HEK293 (cell line): Measurements from ENCODE around the gene GLT6D1.

Source experiments
- KLF17 ChIP-seq: fragments of 450-650 bp; formaldehyde crosslinking; IDR thresholded peaks from 2 replicates; pipeline ENCODE4 v1.5.1; 2016; ENCODE audit warnings: missing biosample characterization, missing genetic modification characterization
- ZBTB17 ChIP-seq: fragments of 450-650 bp; formaldehyde crosslinking; IDR thresholded peaks from 2 replicates; pipeline ENCODE4 v1.5.1; 2016; ENCODE audit warnings: missing biosample characterization, missing genetic modification characterization
- ZNF138 ChIP-seq: fragments of 450-650 bp; formaldehyde crosslinking; IDR thresholded peaks from 2 replicates; pipeline ENCODE4 v1.5.1; 2016; ENCODE audit warnings: missing biosample characterization, missing genetic modification characterization, borderline replicate concordance
- ZNF24 ChIP-seq: fragments of 450-650 bp; formaldehyde crosslinking; IDR thresholded peaks from 2 replicates; pipeline ENCODE4 v1.5.1; 2016; ENCODE audit warnings: missing biosample characterization, missing genetic modification characterization
- ZNF350 ChIP-seq: fragments of 450-650 bp; formaldehyde crosslinking; IDR thresholded peaks from 2 replicates; pipeline ENCODE4 v1.5.0; 2017; ENCODE audit warnings: missing biosample characterization, mild to moderate bottlenecking, missing genetic modification characterization
- ZNF692 ChIP-seq: fragments of 450-650 bp; formaldehyde crosslinking; IDR thresholded peaks from 2 replicates; pipeline ENCODE4 v1.5.1; 2016; ENCODE audit warnings: missing biosample characterization, missing genetic modification characterization
- ZNF785 ChIP-seq: fragments of 450-650 bp; formaldehyde crosslinking; IDR thresholded peaks from 2 replicates; pipeline ENCODE4 v1.5.1; 2016; ENCODE audit warnings: missing biosample characterization, missing genetic modification characterization
- TF ChIP-seq, protein P1 (sequence below): fragments of 450-650 bp; formaldehyde crosslinking; IDR thresholded peaks from 2 replicates; pipeline ENCODE4 v1.5.1; 2016; ENCODE audit warnings: missing biosample characterization, missing genetic modification characterization
- TF ChIP-seq, protein P2 (sequence below): fragments of 450-650 bp; formaldehyde crosslinking; IDR thresholded peaks from 2 replicates; pipeline ENCODE4 v1.5.1; 2016; ENCODE audit warnings: missing biosample characterization, missing genetic modification characterization

- TF ChIP-seq ZNF24 (tag by site-specific recombination) (no peak), ZNF785 (tag by site-specific recombination) (no peak), ZBTB17 (tag by site-specific recombination) (no peak), ZNF692 (no peak), ZNF350 (no peak), ZNF138 (no peak), KLF17 (tag by site-specific recombination) (no peak)
- TF ChIP-seq, protein P1, sequence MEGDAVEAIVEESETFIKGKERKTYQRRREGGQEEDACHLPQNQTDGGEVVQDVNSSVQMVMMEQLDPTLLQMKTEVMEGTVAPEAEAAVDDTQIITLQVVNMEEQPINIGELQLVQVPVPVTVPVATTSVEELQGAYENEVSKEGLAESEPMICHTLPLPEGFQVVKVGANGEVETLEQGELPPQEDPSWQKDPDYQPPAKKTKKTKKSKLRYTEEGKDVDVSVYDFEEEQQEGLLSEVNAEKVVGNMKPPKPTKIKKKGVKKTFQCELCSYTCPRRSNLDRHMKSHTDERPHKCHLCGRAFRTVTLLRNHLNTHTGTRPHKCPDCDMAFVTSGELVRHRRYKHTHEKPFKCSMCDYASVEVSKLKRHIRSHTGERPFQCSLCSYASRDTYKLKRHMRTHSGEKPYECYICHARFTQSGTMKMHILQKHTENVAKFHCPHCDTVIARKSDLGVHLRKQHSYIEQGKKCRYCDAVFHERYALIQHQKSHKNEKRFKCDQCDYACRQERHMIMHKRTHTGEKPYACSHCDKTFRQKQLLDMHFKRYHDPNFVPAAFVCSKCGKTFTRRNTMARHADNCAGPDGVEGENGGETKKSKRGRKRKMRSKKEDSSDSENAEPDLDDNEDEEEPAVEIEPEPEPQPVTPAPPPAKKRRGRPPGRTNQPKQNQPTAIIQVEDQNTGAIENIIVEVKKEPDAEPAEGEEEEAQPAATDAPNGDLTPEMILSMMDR (tag by site-specific recombination), result no peak
- TF ChIP-seq, protein P2, sequence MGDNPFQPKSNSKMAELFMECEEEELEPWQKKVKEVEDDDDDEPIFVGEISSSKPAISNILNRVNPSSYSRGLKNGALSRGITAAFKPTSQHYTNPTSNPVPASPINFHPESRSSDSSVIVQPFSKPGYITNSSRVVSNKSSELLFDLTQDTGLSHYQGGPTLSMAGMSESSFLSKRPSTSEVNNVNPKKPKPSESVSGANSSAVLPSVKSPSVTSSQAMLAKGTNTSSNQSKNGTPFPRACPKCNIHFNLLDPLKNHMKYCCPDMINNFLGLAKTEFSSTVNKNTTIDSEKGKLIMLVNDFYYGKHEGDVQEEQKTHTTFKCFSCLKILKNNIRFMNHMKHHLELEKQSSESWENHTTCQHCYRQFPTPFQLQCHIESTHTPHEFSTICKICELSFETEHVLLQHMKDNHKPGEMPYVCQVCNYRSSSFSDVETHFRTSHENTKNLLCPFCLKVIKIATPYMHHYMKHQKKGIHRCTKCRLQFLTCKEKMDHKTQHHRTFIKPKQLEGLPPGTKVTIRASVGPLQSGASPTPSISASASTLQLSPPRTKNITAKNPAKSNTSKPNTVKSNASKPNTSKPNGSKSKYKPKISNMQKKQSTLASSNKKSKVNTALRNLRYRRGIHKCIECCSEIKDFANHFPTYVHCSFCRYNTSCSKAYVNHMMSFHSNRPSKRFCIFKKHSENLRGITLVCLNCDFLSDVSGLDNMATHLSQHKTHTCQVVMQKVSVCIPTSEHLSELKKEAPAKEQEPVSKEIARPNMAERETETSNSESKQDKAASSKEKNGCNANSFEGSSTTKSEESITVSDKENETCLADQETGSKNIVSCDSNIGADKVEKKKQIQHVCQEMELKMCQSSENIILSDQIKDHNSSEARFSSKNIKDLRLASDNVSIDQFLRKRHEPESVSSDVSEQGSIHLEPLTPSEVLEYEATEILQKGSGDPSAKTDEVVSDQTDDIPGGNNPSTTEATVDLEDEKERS (tag by site-specific recombination), result no peak
Measured at GRCh38 chr9:135591506-135592330, 47.6 kb downstream of the GLT6D1 start.
